GM10266 (cell line): ENCODE results near the gene ZKSCAN8.
A peak's percentile ranks its signal among the peaks of the same experiment; 100 is the strongest.
"Not testable (repeated sequence)": the region's sequence is repeated elsewhere in the genome, so short reads cannot be mapped to it uniquely, and the experiment has no call there.

Source experiments
- DNase-seq: peaks from one replicate; pipeline ENCODE4 v3.0.0; 2012; ENCODE audit errors: extremely low spot score
- CTCF ChIP-seq: IDR thresholded peaks from 2 replicates; pipeline ENCODE4 v1.5.1; 2012; ENCODE audit warnings: mild to moderate bottlenecking, low read depth; ENCODE audit not compliant: control insufficient read depth, insufficient read depth; ENCODE audit errors: missing control alignments

ZKSCAN8 gene

GRCh38 chr6:28117386-28118050 is 24.2 kb upstream of the ZKSCAN8 start:
- no peak for DNase-seq
- TF ChIP-seq CTCF, result no peak

- no peak for TF ChIP-seq CTCF
- no peak for DNase-seq
Observed at GRCh38 chr6:28118217-28118616, 23.5 kb upstream of the ZKSCAN8 start.

- no peak for DNase-seq
- no peak for TF ChIP-seq CTCF
Observed at GRCh38 chr6:28121876-28122275, 19.8 kb upstream of the ZKSCAN8 start.

- not testable (repeated sequence) for DNase-seq
Observed at GRCh38 chr6:28122283-28122682, 19.4 kb upstream of the ZKSCAN8 start.

GRCh38 chr6:28124350-28124970 is 17.2 kb upstream of the ZKSCAN8 start, which contains the start of gene ZSCAN16:
Gene ZSCAN16 (plus strand): TSS chr6:28124609. CDS start chr6:28125444, 835 bp downstream.
- peak; percentile 71 for DNase-seq
- no peak for TF ChIP-seq CTCF

- TF ChIP-seq CTCF, result no peak
Observed at GRCh38 chr6:28124971-28125353, 16.7 kb upstream of the ZKSCAN8 start.

GRCh38 chr6:28125401-28125800 is 16.3 kb upstream of the ZKSCAN8 start:
- no peak for TF ChIP-seq CTCF
- DNase-seq, result no peak

More at GRCh38 chr6:28124971-28125353, 16.7 kb upstream of the ZKSCAN8 start:
- no peak for DNase-seq
